ENCODE measurements around the gene JARID2.
A peak's percentile ranks its signal among the peaks of the same experiment; 100 is the strongest.

The JARID2 gene

GRCh38 chr6:15516378-15516777 lies 270.5 kb downstream of the JARID2 start:
- no peak for FAIRE-seq
- no peak for DNase-seq (ENCODE audit: low spot score)

- no peak for FAIRE-seq
- no peak for DNase-seq (ENCODE audit: low spot score)
Measured at GRCh38 chr6:15516923-15517560, 271.2 kb downstream of the JARID2 start.

GRCh38 chr6:15517600-15517999 lies 271.7 kb downstream of the JARID2 start:
- DNase-seq (ENCODE audit: low spot score) (no peak), FAIRE-seq (no peak)

GRCh38 chr6:15518057-15518456 lies 272.2 kb downstream of the JARID2 start:
- FAIRE-seq (no peak), DNase-seq (ENCODE audit: low spot score) (no peak)

GRCh38 chr6:15518878-15519277 lies 273.0 kb downstream of the JARID2 start:
- FAIRE-seq (no peak), DNase-seq (ENCODE audit: low spot score) (no peak)

- no peak for FAIRE-seq
- DNase-seq (ENCODE audit: low spot score): no peak
Measured at GRCh38 chr6:15519681-15520080, 273.8 kb downstream of the JARID2 start.

GRCh38 chr6:15520626-15521203 lies 274.8 kb downstream of the JARID2 start:
- DNase-seq (ENCODE audit: low spot score) (no peak), FAIRE-seq (no peak)

GRCh38 chr6:15521582-15521981 lies 275.7 kb downstream of the JARID2 start:
- DNase-seq (ENCODE audit: low spot score): no peak
- no peak for FAIRE-seq

GRCh38 chr6:15522026-15522425 lies 276.2 kb downstream of the JARID2 start:
- no peak for DNase-seq (ENCODE audit: low spot score)
- no peak for FAIRE-seq

GRCh38 chr6:15522427-15522826 lies 276.6 kb downstream of the JARID2 start:
- peak; percentile 83 for FAIRE-seq
- peak; percentile 61 for DNase-seq (ENCODE audit: low spot score)

GRCh38 chr6:15522856-15523529 lies 277.1 kb downstream of the JARID2 start:
- no peak for FAIRE-seq

GRCh38 chr6:15523679-15524630 lies 278.1 kb downstream of the JARID2 start:
- DNase-seq (ENCODE audit: low spot score): no peak
- FAIRE-seq: no peak

More at GRCh38 chr6:15522856-15523529, 277.1 kb downstream of the JARID2 start:
- DNase-seq (ENCODE audit: low spot score): no peak

- DNase-seq (ENCODE audit: low spot score) (peak; percentile 54), FAIRE-seq (peak; percentile 72)
Measured at GRCh38 chr6:15524861-15525401, 279.1 kb downstream of the JARID2 start.

- FAIRE-seq (peak; percentile 94), DNase-seq (ENCODE audit: low spot score) (peak; percentile 95)
Measured at GRCh38 chr6:15526212-15526701, 280.4 kb downstream of the JARID2 start.

GRCh38 chr6:15527838-15528617 lies 282.2 kb downstream of the JARID2 start:
- DNase-seq (ENCODE audit: low spot score) (peak; percentile 35), FAIRE-seq (no peak)

GRCh38 chr6:15528870-15529269 lies 283.0 kb downstream of the JARID2 start:
- no peak for DNase-seq (ENCODE audit: low spot score)
- no peak for FAIRE-seq

GRCh38 chr6:15530411-15530810 lies 284.5 kb downstream of the JARID2 start:
- DNase-seq (ENCODE audit: low spot score): no peak
- no peak for FAIRE-seq

GRCh38 chr6:15531973-15532372 lies 286.1 kb downstream of the JARID2 start:
- no peak for DNase-seq (ENCODE audit: low spot score)
- FAIRE-seq: no peak

- DNase-seq (ENCODE audit: low spot score): no peak
- no peak for FAIRE-seq
Measured at GRCh38 chr6:15533379-15534026, 287.6 kb downstream of the JARID2 start.

GRCh38 chr6:15534974-15535373 lies 289.1 kb downstream of the JARID2 start:
- DNase-seq (ENCODE audit: low spot score) (no peak), FAIRE-seq (no peak)

Measured in RCC 7860 (cell line).